Measurements from ENCODE around the gene RIC1.
"Not testable (repeated sequence)": the region's sequence is repeated elsewhere in the genome, so short reads cannot be mapped to it uniquely, and the experiment has no call there.

- TF ChIP-seq RFX5, POLR2A, MAFK (IDR thresholded peaks at IDR 0.05; ENCODE audit: low read depth, low read length): not testable (repeated sequence)
These were observed 1.2 kb upstream of the RIC1 start for GRCh38 chr9:5627686-5628085.
